ENCODE measurements around the gene SLC29A3. TPM values are rescaled to one million over a fixed set of nuclear protein-coding genes. Genes with fewer than 3 reads are reported as not detected.

Gene SLC29A3
- total RNA-seq, 1 experiment from 2014 or later, result 5.9 TPM

DNA sequence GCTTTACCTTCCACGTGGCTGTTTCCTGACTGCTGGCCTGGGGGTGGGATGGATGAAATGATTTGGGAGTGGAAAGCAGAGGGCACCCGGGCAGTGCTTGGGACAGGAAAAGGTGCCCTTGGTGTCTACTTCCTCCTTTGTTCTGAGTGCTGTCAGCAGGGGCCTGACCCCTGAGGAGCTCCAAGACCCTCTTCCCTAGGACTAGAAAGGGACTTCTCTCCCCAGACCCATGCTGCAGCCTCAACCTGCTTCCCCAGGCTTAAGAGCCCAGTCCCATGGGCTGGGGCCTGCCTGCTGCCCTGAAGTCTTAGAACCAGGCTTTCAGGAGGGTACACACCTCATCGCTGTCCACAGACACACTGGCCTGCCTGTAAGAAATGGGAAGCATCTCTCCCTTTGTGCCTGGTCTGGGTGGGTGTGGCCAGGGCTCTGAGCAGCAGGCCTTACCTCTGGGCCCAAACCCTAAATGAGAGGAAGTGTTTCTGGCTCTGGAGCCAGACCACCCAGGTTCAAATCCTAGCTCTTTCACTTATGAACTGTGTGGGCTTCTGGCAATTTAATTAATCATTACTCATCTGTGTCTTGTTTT is 90.6 kb downstream of the SLC29A3 start:
- ATAC-seq (no peak), DNase-seq (ENCODE audit: low read depth, low spot score) (no peak)
- Histone ChIP-seq H3K4me1 (ENCODE audit: control insufficient read depth in 1 of 2, insufficient read depth in 2 of 2, low read length in 2 of 2) (no peaks in the 10 kb centered on the region), H3K9me3 (ENCODE audit: control insufficient read depth in 1 of 2, insufficient read depth in 1 of 2, low read depth in 1 of 2, low read length in 2 of 2) (no peaks in the 10 kb centered on the region; a peak in 1 of 4 replicates), H3K9ac (ENCODE audit: low read length) (no peak overlapping the region), H4K20me1 (ENCODE audit: insufficient read depth) (no peaks in the 10 kb centered on the region), H3K4me3 (replicated peaks in 1 of 2; ENCODE audit: low read depth in 1 of 2, low read length in 2 of 2) (no peak overlapping the region), H3K9me2 (ENCODE audit: insufficient read depth) (no peaks in the 10 kb centered on the region), H2AFZ (ENCODE audit: low read depth, low read length, poor library complexity, severe bottlenecking) (no peak overlapping the region), H3K79me2 (ENCODE audit: insufficient read depth, low read length) (no peaks in the 10 kb centered on the region), H3K27ac (ENCODE audit: low read depth, low read length) (no peak overlapping the region), H3K4me2 (ENCODE audit: low read length) (no peak overlapping the region), H3K36me3 (ENCODE audit: control insufficient read depth in 1 of 2, insufficient read depth in 2 of 2, low read length in 2 of 2) (no peaks in the 10 kb centered on the region), H3K27me3 (ENCODE audit: insufficient read depth, low read length) (no peaks in the 10 kb centered on the region)
- no peak for TF ChIP-seq POLR2AphosphoS5 (IDR thresholded peaks at IDR 0.05; ENCODE audit: low read depth, low read length)
- TF ChIP-seq, protein P1, sequence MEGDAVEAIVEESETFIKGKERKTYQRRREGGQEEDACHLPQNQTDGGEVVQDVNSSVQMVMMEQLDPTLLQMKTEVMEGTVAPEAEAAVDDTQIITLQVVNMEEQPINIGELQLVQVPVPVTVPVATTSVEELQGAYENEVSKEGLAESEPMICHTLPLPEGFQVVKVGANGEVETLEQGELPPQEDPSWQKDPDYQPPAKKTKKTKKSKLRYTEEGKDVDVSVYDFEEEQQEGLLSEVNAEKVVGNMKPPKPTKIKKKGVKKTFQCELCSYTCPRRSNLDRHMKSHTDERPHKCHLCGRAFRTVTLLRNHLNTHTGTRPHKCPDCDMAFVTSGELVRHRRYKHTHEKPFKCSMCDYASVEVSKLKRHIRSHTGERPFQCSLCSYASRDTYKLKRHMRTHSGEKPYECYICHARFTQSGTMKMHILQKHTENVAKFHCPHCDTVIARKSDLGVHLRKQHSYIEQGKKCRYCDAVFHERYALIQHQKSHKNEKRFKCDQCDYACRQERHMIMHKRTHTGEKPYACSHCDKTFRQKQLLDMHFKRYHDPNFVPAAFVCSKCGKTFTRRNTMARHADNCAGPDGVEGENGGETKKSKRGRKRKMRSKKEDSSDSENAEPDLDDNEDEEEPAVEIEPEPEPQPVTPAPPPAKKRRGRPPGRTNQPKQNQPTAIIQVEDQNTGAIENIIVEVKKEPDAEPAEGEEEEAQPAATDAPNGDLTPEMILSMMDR (IDR thresholded peaks at IDR 0.05 in 2 of 3, conservative IDR thresholded peaks at IDR 0.05 in 1 of 3; ENCODE audit: borderline replicate concordance in 1 of 3, insufficient read depth in 1 of 3, low read depth in 2 of 3, low read length in 2 of 3), result no peak
- no peak for TF ChIP-seq FOSL1 (IDR thresholded peaks at IDR 0.05; ENCODE audit: low read depth)
- no peak for TF ChIP-seq RAD21 (IDR thresholded peaks at IDR 0.05; ENCODE audit: low read depth)
- TF ChIP-seq SIN3A (IDR thresholded peaks at IDR 0.05; ENCODE audit: low read depth), result no peak
- no peak for TF ChIP-seq ZFX (IDR thresholded peaks at IDR 0.05)
- no peak for TF ChIP-seq ZBTB33 (IDR thresholded peaks at IDR 0.05; ENCODE audit: extremely low read depth, insufficient replicate concordance, low read length)
- TF ChIP-seq ZNF274 (IDR thresholded peaks at IDR 0.05; ENCODE audit: low read depth, low read length), result no peak
- no peak for TF ChIP-seq REST (IDR thresholded peaks at IDR 0.05; ENCODE audit: low read depth)
- CTCF ChIA-PET, result no interaction called here
- BruUV-seq (replicated peaks), result no TSS peak
- RAD21 ChIA-PET (ENCODE audit: low non-redundant PET in 1 of 2, low total read pairs in 2 of 2, uncharacterized antibody in 2 of 2, unreplicated experiment in 2 of 2), result no interaction called here
- intact Hi-C loops (cut with micrococcal nuclease), result no loop called here
- POLR2A ChIA-PET, result no interaction called here
